Panc1 (cell line): ENCODE measurements around the gene CAMK4. TPM values are rescaled to one million over a fixed set of nuclear protein-coding genes. Genes with fewer than 3 reads are reported as not detected.
A peak's percentile ranks its signal among the peaks of the same experiment; 100 is the strongest.

Experiments
- ATAC-seq: fragments of 200-7000 bp; cut with Tn5 transposase; 2 replicates; pipeline ENCODE4 v1.9.1; 2020; ENCODE audit warnings: mild to moderate bottlenecking, moderate library complexity
- BruUV-seq: library from RNA; stranded (reverse); fragments of 400-500 nt; replicated peaks from 2 replicates; lab custom pipeline; 2021; lab: Mats Ljungman, UMichigan
- CTCF ChIA-PET: fragments of 300-600 bp; sonication (Branson Sonifier 250); formaldehyde crosslinking; loops from one replicate; lab custom pipeline; 2022; ENCODE audit warnings: antibody characterized with exemption; lab: Charles Lee
- POLR2A ChIA-PET: fragments of 300-600 bp; sonication (Branson Sonifier 250); formaldehyde crosslinking; loops from one replicate; lab custom pipeline; 2022; ENCODE audit warnings: antibody characterized with exemption; lab: Charles Lee
- DNase-seq: peaks from one replicate; pipeline ENCODE4 v3.0.0-alpha.2; 2010; ENCODE audit warnings: low read depth, low spot score
- H3K27ac ChIP-seq: 2 replicates; pipeline ENCODE4 v1.5.1; 2011; ENCODE audit warnings: mild to moderate bottlenecking, low read length, inconsistent platforms
- H3K27me3 ChIP-seq: fragments of 200-500 bp; sonication (Bioruptor generic); 2 replicates; pipeline ENCODE4 v1.6.0; 2014; ENCODE audit warnings: low read length, inconsistent platforms; ENCODE audit not compliant: control insufficient read depth, insufficient read depth
- H3K36me3 ChIP-seq: fragments of 200-500 bp; sonication (Bioruptor generic); 2 replicates; pipeline ENCODE4 v1.5.1; 2014; ENCODE audit warnings: inconsistent platforms, mild to moderate bottlenecking, low read length, moderate library complexity; ENCODE audit not compliant: control insufficient read depth, insufficient read depth
- H3K4me1 ChIP-seq: 2 replicates; pipeline ENCODE4 v1.5.1; 2011; ENCODE audit warnings: inconsistent platforms, mild to moderate bottlenecking, low read length, moderate library complexity; ENCODE audit not compliant: control insufficient read depth, insufficient read depth
- H3K4me3 ChIP-seq, 2 experiments: 2 replicates each; pipeline ENCODE4 v1.5.1; 2011 to 2012; ENCODE audit warnings: low read depth in 2 of 2, low read length in 2 of 2, mild to moderate bottlenecking in 2 of 2, inconsistent platforms in 1 of 2, moderate library complexity in 1 of 2
- H3K9me3 ChIP-seq: fragments of 200-500 bp; sonication (Bioruptor generic); 2 replicates; pipeline ENCODE4 v1.5.1; 2014; ENCODE audit warnings: low read depth, mild to moderate bottlenecking, inconsistent platforms, low read length, moderate library complexity; ENCODE audit not compliant: control insufficient read depth, insufficient read depth
- SIN3A ChIP-seq: IDR thresholded peaks from 2 replicates; pipeline ENCODE4 v1.6.1; 2012; ENCODE audit warnings: low read depth, mild to moderate bottlenecking, low read length, moderate library complexity, borderline replicate concordance; ENCODE audit not compliant: insufficient read depth
- in situ Hi-C: cut with HindIII; loops from 2 replicates; pipeline ENCODE4 v1.10.0; 2016; ENCODE audit warnings: low sequenced_read_pairs, low pct_unique_long_range_greater_than_20kb
- intact Hi-C: fragments of 100-400 bp; cut with micrococcal nuclease; formaldehyde crosslinking; loops from one replicate; pipeline ENCODE4 v1.10.0; 2022; ENCODE audit not compliant: unreplicated experiment
- total RNA-seq: library from RNA; stranded (reverse); gene quantifications from one replicate; pipeline ENCODE4 v1.2.1, GENCODE V29; 2021; ENCODE audit not compliant: unreplicated experiment
- TF ChIP-seq, protein P1 (sequence below): fragments of 450-650 bp; IDR thresholded peaks from 2 replicates; pipeline ENCODE4 v1.5.1; 2017; ENCODE audit warnings: mild to moderate bottlenecking
- TF ChIP-seq, protein P2 (sequence below), 2 experiments: IDR thresholded peaks; 2 replicates each; pipeline ENCODE4 v1.6.1; 2011 to 2012; ENCODE audit warnings: low read depth in 2 of 2, control low read depth in 1 of 2, low read length in 1 of 2, mild to moderate bottlenecking in 1 of 2, moderate library complexity in 1 of 2; ENCODE audit not compliant: insufficient read depth in 1 of 2

The CAMK4 gene
- total RNA-seq, 1 experiment from 2014 or later, result 0.39 TPM

DNA sequence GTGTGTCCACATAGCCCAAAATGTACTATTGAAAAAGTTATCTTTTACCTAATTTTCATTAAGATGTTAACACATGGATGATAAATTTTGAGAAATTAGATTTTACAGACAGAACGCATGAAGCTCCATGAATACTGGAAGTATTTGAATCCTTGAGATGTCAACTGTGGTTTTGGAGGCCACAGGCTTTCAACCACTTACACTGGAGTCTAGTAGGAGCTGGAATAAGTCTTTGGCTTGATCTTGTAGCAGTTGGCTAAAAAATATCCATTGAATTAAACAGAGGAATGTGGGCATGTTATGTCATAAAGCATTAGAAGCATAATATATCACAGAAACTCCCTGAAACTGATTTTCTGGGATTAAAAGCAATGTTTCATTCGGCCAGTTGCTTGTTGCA, 52.9 kb downstream of the CAMK4 start:
- no peaks in the 10 kb centered on the region for H3K4me1 ChIP-seq
- intact Hi-C loops (loop anchor here (10.0 kb wide), 1 partner anchor 522 kb away; no protein-coding TSS in a partner anchor), in situ Hi-C loops (no loop called here)
- DNase-seq (no peak), ATAC-seq (no peak)
- ChIA-PET POLR2A (no interaction called here), CTCF (no interaction called here)
- H3K36me3 ChIP-seq, result no peaks in the 10 kb centered on the region
- H3K9me3 ChIP-seq, result no peaks in the 10 kb centered on the region
- no peak overlapping the region for H3K27ac ChIP-seq
- no TSS peak for BruUV-seq
- H3K27me3 ChIP-seq, result no peaks in the 10 kb centered on the region
- TF ChIP-seq, protein P1, sequence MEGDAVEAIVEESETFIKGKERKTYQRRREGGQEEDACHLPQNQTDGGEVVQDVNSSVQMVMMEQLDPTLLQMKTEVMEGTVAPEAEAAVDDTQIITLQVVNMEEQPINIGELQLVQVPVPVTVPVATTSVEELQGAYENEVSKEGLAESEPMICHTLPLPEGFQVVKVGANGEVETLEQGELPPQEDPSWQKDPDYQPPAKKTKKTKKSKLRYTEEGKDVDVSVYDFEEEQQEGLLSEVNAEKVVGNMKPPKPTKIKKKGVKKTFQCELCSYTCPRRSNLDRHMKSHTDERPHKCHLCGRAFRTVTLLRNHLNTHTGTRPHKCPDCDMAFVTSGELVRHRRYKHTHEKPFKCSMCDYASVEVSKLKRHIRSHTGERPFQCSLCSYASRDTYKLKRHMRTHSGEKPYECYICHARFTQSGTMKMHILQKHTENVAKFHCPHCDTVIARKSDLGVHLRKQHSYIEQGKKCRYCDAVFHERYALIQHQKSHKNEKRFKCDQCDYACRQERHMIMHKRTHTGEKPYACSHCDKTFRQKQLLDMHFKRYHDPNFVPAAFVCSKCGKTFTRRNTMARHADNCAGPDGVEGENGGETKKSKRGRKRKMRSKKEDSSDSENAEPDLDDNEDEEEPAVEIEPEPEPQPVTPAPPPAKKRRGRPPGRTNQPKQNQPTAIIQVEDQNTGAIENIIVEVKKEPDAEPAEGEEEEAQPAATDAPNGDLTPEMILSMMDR, result no peak
- no peak overlapping the region for H3K4me3 ChIP-seq

DNA sequence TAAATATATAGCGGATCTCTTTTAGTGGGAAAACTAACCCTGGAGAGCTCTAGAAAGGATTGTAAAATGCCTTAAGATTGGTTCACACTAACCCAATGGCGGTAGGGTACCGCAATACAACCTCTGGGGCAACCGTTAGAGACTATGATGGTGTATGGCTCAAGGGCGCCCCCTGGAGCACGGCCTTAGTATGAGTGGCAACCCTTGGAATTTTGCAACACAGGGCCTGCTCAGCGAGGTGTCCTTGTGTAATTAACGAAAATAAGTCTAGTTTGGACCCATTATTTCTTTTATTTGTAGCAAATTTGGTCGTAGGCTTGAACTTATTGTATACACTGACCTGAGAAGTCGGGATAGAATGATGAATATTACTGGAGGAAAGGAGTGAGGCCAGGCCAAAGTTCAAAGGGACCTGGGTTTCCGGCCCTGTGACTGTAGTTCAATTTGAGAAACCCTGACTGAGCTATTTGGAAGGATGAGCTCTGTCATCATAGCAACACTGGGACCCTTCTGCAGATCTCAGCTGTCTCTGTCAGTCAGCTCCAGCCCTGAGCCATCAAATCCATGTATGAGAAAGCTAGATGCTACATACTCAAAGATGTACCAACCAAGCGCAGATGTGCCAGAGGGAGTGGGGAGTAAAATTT, 54.8 kb downstream of the CAMK4 start:
- Histone ChIP-seq H3K9me3 (no peaks in the 10 kb centered on the region), H3K36me3 (no peaks in the 10 kb centered on the region), H3K4me1 (no peaks in the 10 kb centered on the region), H3K27me3 (no peaks in the 10 kb centered on the region), H3K27ac (no peak overlapping the region), H3K4me3 (no peak overlapping the region)
- in situ Hi-C loops, result no loop called here
- intact Hi-C loops, result loop anchor here (2.0 to 10.0 kb wide), 2 partner anchors 120 to 524 kb away; no protein-coding TSS in a partner anchor
- POLR2A ChIA-PET, result no interaction called here
- DNase-seq (peak; percentile 32), ATAC-seq (peak; percentile 94)
- CTCF ChIA-PET, result interaction anchor here (0.7 kb wide), 1 partner anchor 123 kb away, joined by 3 read pairs; no protein-coding TSS in a partner anchor
- TF ChIP-seq, protein P1, result peak; percentile 91
- TF ChIP-seq, protein P2, sequence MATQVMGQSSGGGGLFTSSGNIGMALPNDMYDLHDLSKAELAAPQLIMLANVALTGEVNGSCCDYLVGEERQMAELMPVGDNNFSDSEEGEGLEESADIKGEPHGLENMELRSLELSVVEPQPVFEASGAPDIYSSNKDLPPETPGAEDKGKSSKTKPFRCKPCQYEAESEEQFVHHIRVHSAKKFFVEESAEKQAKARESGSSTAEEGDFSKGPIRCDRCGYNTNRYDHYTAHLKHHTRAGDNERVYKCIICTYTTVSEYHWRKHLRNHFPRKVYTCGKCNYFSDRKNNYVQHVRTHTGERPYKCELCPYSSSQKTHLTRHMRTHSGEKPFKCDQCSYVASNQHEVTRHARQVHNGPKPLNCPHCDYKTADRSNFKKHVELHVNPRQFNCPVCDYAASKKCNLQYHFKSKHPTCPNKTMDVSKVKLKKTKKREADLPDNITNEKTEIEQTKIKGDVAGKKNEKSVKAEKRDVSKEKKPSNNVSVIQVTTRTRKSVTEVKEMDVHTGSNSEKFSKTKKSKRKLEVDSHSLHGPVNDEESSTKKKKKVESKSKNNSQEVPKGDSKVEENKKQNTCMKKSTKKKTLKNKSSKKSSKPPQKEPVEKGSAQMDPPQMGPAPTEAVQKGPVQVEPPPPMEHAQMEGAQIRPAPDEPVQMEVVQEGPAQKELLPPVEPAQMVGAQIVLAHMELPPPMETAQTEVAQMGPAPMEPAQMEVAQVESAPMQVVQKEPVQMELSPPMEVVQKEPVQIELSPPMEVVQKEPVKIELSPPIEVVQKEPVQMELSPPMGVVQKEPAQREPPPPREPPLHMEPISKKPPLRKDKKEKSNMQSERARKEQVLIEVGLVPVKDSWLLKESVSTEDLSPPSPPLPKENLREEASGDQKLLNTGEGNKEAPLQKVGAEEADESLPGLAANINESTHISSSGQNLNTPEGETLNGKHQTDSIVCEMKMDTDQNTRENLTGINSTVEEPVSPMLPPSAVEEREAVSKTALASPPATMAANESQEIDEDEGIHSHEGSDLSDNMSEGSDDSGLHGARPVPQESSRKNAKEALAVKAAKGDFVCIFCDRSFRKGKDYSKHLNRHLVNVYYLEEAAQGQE (IDR thresholded peaks at IDR 0.05; ENCODE audit: insufficient read depth in 1 of 2, low read depth in 2 of 2, low read length in 1 of 2), result no peak
- no peak for TF ChIP-seq SIN3A
- BruUV-seq, result no TSS peak
